Panc1 (cell line): Measurements from ENCODE around the gene ACTRT2. TPM values are rescaled to one million over a fixed set of nuclear protein-coding genes. Genes with fewer than 3 reads are reported as not detected.
A peak's percentile ranks its signal among the peaks of the same experiment; 100 is the strongest.

Experiments
- ATAC-seq: fragments of 200-7000 bp; cut with Tn5 transposase; 2 replicates; pipeline ENCODE4 v1.9.1; 2020; ENCODE audit warnings: mild to moderate bottlenecking, moderate library complexity
- BruUV-seq: library from RNA; stranded (reverse); fragments of 400-500 nt; replicated peaks from 2 replicates; lab custom pipeline; 2021; lab: Mats Ljungman, UMichigan
- CTCF ChIA-PET: fragments of 300-600 bp; sonication (Branson Sonifier 250); formaldehyde crosslinking; loops from one replicate; lab custom pipeline; 2022; ENCODE audit warnings: antibody characterized with exemption; lab: Charles Lee
- POLR2A ChIA-PET: fragments of 300-600 bp; sonication (Branson Sonifier 250); formaldehyde crosslinking; loops from one replicate; lab custom pipeline; 2022; ENCODE audit warnings: antibody characterized with exemption; lab: Charles Lee
- DNase-seq: peaks from one replicate; pipeline ENCODE4 v3.0.0-alpha.2; 2010; ENCODE audit warnings: low read depth, low spot score
- H3K27ac ChIP-seq: 2 replicates; pipeline ENCODE4 v1.5.1; 2011; ENCODE audit warnings: mild to moderate bottlenecking, low read length, inconsistent platforms
- H3K27me3 ChIP-seq: fragments of 200-500 bp; sonication (Bioruptor generic); 2 replicates; pipeline ENCODE4 v1.6.0; 2014; ENCODE audit warnings: low read length, inconsistent platforms; ENCODE audit not compliant: control insufficient read depth, insufficient read depth
- H3K36me3 ChIP-seq: fragments of 200-500 bp; sonication (Bioruptor generic); 2 replicates; pipeline ENCODE4 v1.5.1; 2014; ENCODE audit warnings: inconsistent platforms, mild to moderate bottlenecking, low read length, moderate library complexity; ENCODE audit not compliant: control insufficient read depth, insufficient read depth
- H3K4me1 ChIP-seq: 2 replicates; pipeline ENCODE4 v1.5.1; 2011; ENCODE audit warnings: inconsistent platforms, mild to moderate bottlenecking, low read length, moderate library complexity; ENCODE audit not compliant: control insufficient read depth, insufficient read depth
- H3K4me3 ChIP-seq, 2 experiments: 2 replicates each; pipeline ENCODE4 v1.5.1; 2011 to 2012; ENCODE audit warnings: low read depth in 2 of 2, low read length in 2 of 2, mild to moderate bottlenecking in 2 of 2, inconsistent platforms in 1 of 2, moderate library complexity in 1 of 2
- H3K9me3 ChIP-seq: fragments of 200-500 bp; sonication (Bioruptor generic); 2 replicates; pipeline ENCODE4 v1.5.1; 2014; ENCODE audit warnings: low read depth, mild to moderate bottlenecking, inconsistent platforms, low read length, moderate library complexity; ENCODE audit not compliant: control insufficient read depth, insufficient read depth
- POLR2AphosphoS5 ChIP-seq: IDR thresholded peaks from 2 replicates; pipeline ENCODE4 v1.6.1; 2012; ENCODE audit warnings: mild to moderate bottlenecking, low read depth, low read length, moderate library complexity
- SIN3A ChIP-seq: IDR thresholded peaks from 2 replicates; pipeline ENCODE4 v1.6.1; 2012; ENCODE audit warnings: low read depth, mild to moderate bottlenecking, low read length, moderate library complexity, borderline replicate concordance; ENCODE audit not compliant: insufficient read depth
- TCF7L2 ChIP-seq: IDR thresholded peaks from 2 replicates; pipeline ENCODE4 v1.6.1; 2011; ENCODE audit warnings: mild to moderate bottlenecking, low read depth, low read length, inconsistent platforms
- in situ Hi-C: cut with HindIII; loops from 2 replicates; pipeline ENCODE4 v1.10.0; 2016; ENCODE audit warnings: low sequenced_read_pairs, low pct_unique_long_range_greater_than_20kb
- intact Hi-C: fragments of 100-400 bp; cut with micrococcal nuclease; formaldehyde crosslinking; loops from one replicate; pipeline ENCODE4 v1.10.0; 2022; ENCODE audit not compliant: unreplicated experiment
- total RNA-seq: library from RNA; stranded (reverse); gene quantifications from one replicate; pipeline ENCODE4 v1.2.1, GENCODE V29; 2021; ENCODE audit not compliant: unreplicated experiment
- TF ChIP-seq, protein P1 (sequence below), 2 experiments: IDR thresholded peaks; 2 replicates each; pipeline ENCODE4 v1.6.1; 2011 to 2012; ENCODE audit warnings: low read depth in 2 of 2, control low read depth in 1 of 2, low read length in 1 of 2, mild to moderate bottlenecking in 1 of 2, moderate library complexity in 1 of 2; ENCODE audit not compliant: insufficient read depth in 1 of 2
- TF ChIP-seq, protein P2 (sequence below): fragments of 450-650 bp; IDR thresholded peaks from 2 replicates; pipeline ENCODE4 v1.5.1; 2017; ENCODE audit warnings: mild to moderate bottlenecking

ACTRT2 gene
- total RNA-seq, 1 experiment from 2014 or later: not detected

DNA sequence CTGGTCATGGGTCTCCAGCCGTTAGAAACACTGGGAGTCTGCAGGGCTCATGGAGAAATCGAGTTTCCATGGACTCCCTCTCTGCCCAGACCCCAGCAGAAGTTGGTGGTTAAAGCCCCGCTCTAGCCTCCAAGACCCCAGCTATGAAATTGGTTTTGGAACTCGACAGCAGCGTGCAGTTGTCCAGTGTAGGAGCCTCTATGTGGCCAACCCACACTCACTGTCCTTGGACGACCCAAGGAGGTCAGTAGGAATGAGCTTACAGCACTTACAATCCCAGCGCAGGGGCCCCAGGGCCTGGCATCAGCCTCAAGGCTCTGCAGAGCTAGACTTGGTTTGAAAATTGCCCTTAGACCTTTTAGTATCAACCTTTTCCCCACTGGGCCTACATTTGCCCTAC lies 44.5 kb downstream of the ACTRT2 start:
- H3K27ac ChIP-seq: peak overlapping the region; percentile 52
- TF ChIP-seq, protein P1, sequence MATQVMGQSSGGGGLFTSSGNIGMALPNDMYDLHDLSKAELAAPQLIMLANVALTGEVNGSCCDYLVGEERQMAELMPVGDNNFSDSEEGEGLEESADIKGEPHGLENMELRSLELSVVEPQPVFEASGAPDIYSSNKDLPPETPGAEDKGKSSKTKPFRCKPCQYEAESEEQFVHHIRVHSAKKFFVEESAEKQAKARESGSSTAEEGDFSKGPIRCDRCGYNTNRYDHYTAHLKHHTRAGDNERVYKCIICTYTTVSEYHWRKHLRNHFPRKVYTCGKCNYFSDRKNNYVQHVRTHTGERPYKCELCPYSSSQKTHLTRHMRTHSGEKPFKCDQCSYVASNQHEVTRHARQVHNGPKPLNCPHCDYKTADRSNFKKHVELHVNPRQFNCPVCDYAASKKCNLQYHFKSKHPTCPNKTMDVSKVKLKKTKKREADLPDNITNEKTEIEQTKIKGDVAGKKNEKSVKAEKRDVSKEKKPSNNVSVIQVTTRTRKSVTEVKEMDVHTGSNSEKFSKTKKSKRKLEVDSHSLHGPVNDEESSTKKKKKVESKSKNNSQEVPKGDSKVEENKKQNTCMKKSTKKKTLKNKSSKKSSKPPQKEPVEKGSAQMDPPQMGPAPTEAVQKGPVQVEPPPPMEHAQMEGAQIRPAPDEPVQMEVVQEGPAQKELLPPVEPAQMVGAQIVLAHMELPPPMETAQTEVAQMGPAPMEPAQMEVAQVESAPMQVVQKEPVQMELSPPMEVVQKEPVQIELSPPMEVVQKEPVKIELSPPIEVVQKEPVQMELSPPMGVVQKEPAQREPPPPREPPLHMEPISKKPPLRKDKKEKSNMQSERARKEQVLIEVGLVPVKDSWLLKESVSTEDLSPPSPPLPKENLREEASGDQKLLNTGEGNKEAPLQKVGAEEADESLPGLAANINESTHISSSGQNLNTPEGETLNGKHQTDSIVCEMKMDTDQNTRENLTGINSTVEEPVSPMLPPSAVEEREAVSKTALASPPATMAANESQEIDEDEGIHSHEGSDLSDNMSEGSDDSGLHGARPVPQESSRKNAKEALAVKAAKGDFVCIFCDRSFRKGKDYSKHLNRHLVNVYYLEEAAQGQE (IDR thresholded peaks at IDR 0.05; ENCODE audit: insufficient read depth in 1 of 2, low read depth in 2 of 2, low read length in 1 of 2): no peak
- TF ChIP-seq POLR2AphosphoS5: no peak
- TF ChIP-seq SIN3A: no peak
- TF ChIP-seq TCF7L2: no peak
- TF ChIP-seq, protein P2, sequence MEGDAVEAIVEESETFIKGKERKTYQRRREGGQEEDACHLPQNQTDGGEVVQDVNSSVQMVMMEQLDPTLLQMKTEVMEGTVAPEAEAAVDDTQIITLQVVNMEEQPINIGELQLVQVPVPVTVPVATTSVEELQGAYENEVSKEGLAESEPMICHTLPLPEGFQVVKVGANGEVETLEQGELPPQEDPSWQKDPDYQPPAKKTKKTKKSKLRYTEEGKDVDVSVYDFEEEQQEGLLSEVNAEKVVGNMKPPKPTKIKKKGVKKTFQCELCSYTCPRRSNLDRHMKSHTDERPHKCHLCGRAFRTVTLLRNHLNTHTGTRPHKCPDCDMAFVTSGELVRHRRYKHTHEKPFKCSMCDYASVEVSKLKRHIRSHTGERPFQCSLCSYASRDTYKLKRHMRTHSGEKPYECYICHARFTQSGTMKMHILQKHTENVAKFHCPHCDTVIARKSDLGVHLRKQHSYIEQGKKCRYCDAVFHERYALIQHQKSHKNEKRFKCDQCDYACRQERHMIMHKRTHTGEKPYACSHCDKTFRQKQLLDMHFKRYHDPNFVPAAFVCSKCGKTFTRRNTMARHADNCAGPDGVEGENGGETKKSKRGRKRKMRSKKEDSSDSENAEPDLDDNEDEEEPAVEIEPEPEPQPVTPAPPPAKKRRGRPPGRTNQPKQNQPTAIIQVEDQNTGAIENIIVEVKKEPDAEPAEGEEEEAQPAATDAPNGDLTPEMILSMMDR: no peak
- peaks cover 22% of the 10 kb centered on the region for H3K4me1 ChIP-seq
- intact Hi-C loops: loop anchor here (5.0 kb wide), 1 partner anchor 357 kb away; no protein-coding TSS in a partner anchor
- H3K27me3 ChIP-seq: no peaks in the 10 kb centered on the region
- no peaks in the 10 kb centered on the region for H3K9me3 ChIP-seq
- POLR2A ChIA-PET: no interaction called here
- H3K4me3 ChIP-seq: no peak overlapping the region
- no TSS peak for BruUV-seq
- CTCF ChIA-PET: interaction anchor here (0.5 to 1.0 kb wide), 2 partner anchors 17 to 1061 kb away, joined by 4 to 10 read pairs; no protein-coding TSS in a partner anchor
- in situ Hi-C loops: no loop called here
- no peaks in the 10 kb centered on the region; the same call in 1 of the 2 replicates for H3K36me3 ChIP-seq
- DNase-seq: no peak
- no peak for ATAC-seq

DNA sequence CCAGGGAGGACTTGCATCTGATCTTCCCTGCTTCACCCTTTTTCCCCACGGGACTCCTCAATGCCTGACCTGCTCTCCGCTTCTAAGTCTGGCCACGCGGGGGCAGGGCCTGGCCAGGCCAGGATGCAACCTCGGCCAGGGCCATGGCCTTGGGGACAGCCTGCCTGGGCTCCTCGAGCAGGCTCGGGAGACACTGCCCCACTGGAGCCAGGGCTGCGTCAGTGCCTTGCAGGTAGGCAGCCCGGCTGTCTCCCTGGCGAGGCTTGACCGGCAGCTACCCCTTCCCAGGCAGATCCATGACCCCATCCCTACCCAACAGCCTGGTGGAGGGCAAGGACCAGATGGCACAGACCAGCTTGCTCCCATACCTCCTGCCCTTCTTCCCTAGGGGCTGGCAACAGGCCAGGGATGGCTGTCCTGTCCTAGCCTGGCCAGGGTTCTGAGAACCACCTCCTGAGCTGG lies 45.0 kb downstream of the ACTRT2 start:
- in situ Hi-C loops: no loop called here
- intact Hi-C loops: loop anchor here (5.0 kb wide), 1 partner anchor 356 kb away; no protein-coding TSS in a partner anchor
- POLR2A ChIA-PET: interaction anchor here (0.6 kb wide), 1 partner anchor 366 kb away, joined by 9 read pairs; no protein-coding TSS in a partner anchor
- no peak overlapping the region for H3K4me3 ChIP-seq
- H3K27me3 ChIP-seq: no peaks in the 10 kb centered on the region
- H3K9me3 ChIP-seq: no peaks in the 10 kb centered on the region
- ATAC-seq: peak; percentile 69
- no TSS peak for BruUV-seq
- TF ChIP-seq POLR2AphosphoS5 (no peak), SIN3A (no peak), TCF7L2 (no peak)
- TF ChIP-seq, protein P1 (IDR thresholded peaks at IDR 0.05; ENCODE audit: insufficient read depth in 1 of 2, low read depth in 2 of 2, low read length in 1 of 2): peak in 1 of 2 experiments; percentile 64; a peak in 1 of 4 replicates
- TF ChIP-seq, protein P2: peak; percentile 92
- H3K4me1 ChIP-seq: peaks cover 22% of the 10 kb centered on the region
- CTCF ChIA-PET: interaction anchor here (1.0 kb wide), 1 partner anchor 16 kb away, joined by 4 read pairs; no protein-coding TSS in a partner anchor
- no peaks in the 10 kb centered on the region; the same call in 1 of the 2 replicates for H3K36me3 ChIP-seq
- peak overlapping the region; percentile 52 for H3K27ac ChIP-seq
- no peak for DNase-seq
